ENCODE measurements around the gene GARNL3. TPM values are rescaled to one million over a fixed set of nuclear protein-coding genes. Genes with fewer than 3 reads are reported as not detected.
A peak's percentile ranks its signal among the peaks of the same experiment; 100 is the strongest.

The GARNL3 gene
- total RNA-seq, 1 donor from 2014 or later, result 7.8 TPM

- Histone ChIP-seq H3K9me3 (no peaks in the 10 kb centered on the region), H3K4me3 (no peak overlapping the region), H3K36me3 (no peaks in the 10 kb centered on the region), H3K4me1 (peaks cover 10% of the 10 kb centered on the region), H3K27ac (no peak overlapping the region), H3K27me3 (ENCODE audit: low read depth) (no peaks in the 10 kb centered on the region)
- intact Hi-C loops (cut with DNase I), result no loop called here
- ATAC-seq, result no peak
- no peak for DNase-seq
- TF ChIP-seq CTCF (IDR thresholded peaks at IDR 0.05), result no peak
These were observed 120.3 kb downstream of the GARNL3 start for GRCh38 chr9:127384901-127385300.

DNA sequence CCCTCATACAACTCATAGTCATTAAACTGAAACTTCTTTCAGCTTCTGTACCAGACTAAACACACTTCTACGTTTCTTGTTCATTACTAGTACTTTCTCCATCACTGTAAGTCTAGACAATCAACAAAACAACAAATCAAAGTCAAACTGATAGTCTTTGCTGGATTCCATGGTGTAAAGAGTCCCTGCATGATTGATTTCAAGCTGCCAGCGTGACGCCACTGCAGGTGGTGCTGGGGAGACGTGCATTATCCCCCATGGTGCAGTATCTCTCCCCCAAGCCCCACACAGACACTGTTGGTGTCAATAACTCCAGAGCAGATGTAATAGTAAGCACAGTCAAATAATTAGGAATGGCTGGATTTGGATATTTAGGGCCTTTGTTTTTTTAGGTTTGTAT is 121.7 kb downstream of the GARNL3 start:
- DNase-seq (no peak), ATAC-seq (no peak)
- Histone ChIP-seq H3K27ac (no peak overlapping the region), H3K9me3 (no peaks in the 10 kb centered on the region), H3K4me3 (no peak overlapping the region), H3K36me3 (no peaks in the 10 kb centered on the region), H3K27me3 (ENCODE audit: low read depth) (no peaks in the 10 kb centered on the region), H3K4me1 (peaks cover 10% of the 10 kb centered on the region)
- intact Hi-C loops (cut with DNase I), result no loop called here
- TF ChIP-seq CTCF (IDR thresholded peaks at IDR 0.05), result no peak

DNA sequence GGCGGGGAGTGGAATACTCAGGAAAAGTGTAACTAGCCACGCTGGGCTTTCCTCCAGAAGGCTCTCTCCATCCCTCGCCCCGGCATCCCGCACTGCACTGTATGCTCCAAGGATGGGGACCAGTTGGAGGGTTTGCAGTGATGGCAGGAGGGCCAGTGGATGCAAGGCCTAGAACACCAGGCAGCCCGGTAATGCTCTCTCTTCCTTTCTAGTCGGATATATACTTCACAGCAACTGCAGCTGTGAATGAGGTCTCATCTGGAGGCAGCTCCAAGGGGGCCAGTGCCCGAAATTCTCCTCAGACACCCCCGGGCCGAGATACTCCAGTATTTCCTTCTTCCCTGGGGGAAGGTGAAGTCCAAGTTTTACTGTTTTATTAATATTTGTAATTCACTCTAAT is 122.4 kb downstream of the GARNL3 start:
- Histone ChIP-seq H3K27me3 (ENCODE audit: low read depth) (no peaks in the 10 kb centered on the region), H3K36me3 (no peaks in the 10 kb centered on the region), H3K9me3 (no peaks in the 10 kb centered on the region), H3K4me3 (no peak overlapping the region), H3K4me1 (peaks cover 10% of the 10 kb centered on the region), H3K27ac (no peak overlapping the region)
- no peak for DNase-seq
- ATAC-seq, result no peak
- intact Hi-C loops (cut with DNase I), result no loop called here
- TF ChIP-seq CTCF (IDR thresholded peaks at IDR 0.05), result no peak

- Histone ChIP-seq H3K27me3 (ENCODE audit: low read depth) (no peaks in the 10 kb centered on the region), H3K36me3 (no peaks in the 10 kb centered on the region), H3K9me3 (no peaks in the 10 kb centered on the region), H3K4me1 (peaks cover 10% of the 10 kb centered on the region), H3K27ac (no peak overlapping the region), H3K4me3 (no peak overlapping the region)
- DNase-seq, result no peak
- TF ChIP-seq CTCF (IDR thresholded peaks at IDR 0.05), result no peak
- ATAC-seq, result peak; percentile 69 to 82
- intact Hi-C loops (cut with DNase I), result no loop called here
These were observed 123.7 kb downstream of the GARNL3 start for GRCh38 chr9:127388037-127388855.

- ATAC-seq, result no peak
- peaks cover 10% of the 10 kb centered on the region for H3K4me1 ChIP-seq
- no peaks in the 10 kb centered on the region for H3K27me3 ChIP-seq (ENCODE audit: low read depth)
- H3K27ac ChIP-seq, result no peak overlapping the region
- intact Hi-C loops (cut with DNase I), result no loop called here
- no peak for TF ChIP-seq CTCF (IDR thresholded peaks at IDR 0.05)
- no peak for DNase-seq
- H3K4me3 ChIP-seq, result no peak overlapping the region
- no peaks in the 10 kb centered on the region for H3K9me3 ChIP-seq
- H3K36me3 ChIP-seq, result no peaks in the 10 kb centered on the region
These were observed 124.3 kb downstream of the GARNL3 start for GRCh38 chr9:127388856-127389238.

Data from lower lobe of right lung (tissue), 2 donors.